ENCODE measurements around the gene EME2. TPM values are rescaled to one million over a fixed set of nuclear protein-coding genes. Genes with fewer than 3 reads are reported as not detected.

EME2 gene
- total and polyA plus RNA-seq, 2 of the 13 experiments (the other 11 are each of a cell fraction or from before 2014, with no cell fraction given) = 4.4 to 7.6 TPM

DNA sequence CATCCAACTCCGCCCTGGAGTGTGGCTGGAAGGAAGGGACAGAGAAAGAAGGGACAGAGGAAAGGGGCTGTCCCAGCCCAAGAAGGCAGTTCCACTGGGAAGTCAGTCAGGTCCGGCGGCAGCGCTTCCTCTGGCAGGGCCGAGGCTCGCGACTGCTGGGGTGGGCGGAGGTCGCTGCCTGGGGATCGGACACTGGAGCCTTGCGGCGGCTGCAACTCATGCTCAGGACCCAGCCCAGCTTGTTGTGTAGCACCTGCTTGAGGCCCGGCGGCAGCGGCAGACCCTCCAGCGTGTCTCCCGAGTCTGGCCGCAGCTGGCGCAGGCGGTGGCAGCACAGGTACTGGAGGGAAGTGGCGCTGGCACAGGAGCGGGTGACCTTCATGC lies 4.4 kb downstream of the EME2 start (continued):
- TF ChIP-seq, protein P1, sequence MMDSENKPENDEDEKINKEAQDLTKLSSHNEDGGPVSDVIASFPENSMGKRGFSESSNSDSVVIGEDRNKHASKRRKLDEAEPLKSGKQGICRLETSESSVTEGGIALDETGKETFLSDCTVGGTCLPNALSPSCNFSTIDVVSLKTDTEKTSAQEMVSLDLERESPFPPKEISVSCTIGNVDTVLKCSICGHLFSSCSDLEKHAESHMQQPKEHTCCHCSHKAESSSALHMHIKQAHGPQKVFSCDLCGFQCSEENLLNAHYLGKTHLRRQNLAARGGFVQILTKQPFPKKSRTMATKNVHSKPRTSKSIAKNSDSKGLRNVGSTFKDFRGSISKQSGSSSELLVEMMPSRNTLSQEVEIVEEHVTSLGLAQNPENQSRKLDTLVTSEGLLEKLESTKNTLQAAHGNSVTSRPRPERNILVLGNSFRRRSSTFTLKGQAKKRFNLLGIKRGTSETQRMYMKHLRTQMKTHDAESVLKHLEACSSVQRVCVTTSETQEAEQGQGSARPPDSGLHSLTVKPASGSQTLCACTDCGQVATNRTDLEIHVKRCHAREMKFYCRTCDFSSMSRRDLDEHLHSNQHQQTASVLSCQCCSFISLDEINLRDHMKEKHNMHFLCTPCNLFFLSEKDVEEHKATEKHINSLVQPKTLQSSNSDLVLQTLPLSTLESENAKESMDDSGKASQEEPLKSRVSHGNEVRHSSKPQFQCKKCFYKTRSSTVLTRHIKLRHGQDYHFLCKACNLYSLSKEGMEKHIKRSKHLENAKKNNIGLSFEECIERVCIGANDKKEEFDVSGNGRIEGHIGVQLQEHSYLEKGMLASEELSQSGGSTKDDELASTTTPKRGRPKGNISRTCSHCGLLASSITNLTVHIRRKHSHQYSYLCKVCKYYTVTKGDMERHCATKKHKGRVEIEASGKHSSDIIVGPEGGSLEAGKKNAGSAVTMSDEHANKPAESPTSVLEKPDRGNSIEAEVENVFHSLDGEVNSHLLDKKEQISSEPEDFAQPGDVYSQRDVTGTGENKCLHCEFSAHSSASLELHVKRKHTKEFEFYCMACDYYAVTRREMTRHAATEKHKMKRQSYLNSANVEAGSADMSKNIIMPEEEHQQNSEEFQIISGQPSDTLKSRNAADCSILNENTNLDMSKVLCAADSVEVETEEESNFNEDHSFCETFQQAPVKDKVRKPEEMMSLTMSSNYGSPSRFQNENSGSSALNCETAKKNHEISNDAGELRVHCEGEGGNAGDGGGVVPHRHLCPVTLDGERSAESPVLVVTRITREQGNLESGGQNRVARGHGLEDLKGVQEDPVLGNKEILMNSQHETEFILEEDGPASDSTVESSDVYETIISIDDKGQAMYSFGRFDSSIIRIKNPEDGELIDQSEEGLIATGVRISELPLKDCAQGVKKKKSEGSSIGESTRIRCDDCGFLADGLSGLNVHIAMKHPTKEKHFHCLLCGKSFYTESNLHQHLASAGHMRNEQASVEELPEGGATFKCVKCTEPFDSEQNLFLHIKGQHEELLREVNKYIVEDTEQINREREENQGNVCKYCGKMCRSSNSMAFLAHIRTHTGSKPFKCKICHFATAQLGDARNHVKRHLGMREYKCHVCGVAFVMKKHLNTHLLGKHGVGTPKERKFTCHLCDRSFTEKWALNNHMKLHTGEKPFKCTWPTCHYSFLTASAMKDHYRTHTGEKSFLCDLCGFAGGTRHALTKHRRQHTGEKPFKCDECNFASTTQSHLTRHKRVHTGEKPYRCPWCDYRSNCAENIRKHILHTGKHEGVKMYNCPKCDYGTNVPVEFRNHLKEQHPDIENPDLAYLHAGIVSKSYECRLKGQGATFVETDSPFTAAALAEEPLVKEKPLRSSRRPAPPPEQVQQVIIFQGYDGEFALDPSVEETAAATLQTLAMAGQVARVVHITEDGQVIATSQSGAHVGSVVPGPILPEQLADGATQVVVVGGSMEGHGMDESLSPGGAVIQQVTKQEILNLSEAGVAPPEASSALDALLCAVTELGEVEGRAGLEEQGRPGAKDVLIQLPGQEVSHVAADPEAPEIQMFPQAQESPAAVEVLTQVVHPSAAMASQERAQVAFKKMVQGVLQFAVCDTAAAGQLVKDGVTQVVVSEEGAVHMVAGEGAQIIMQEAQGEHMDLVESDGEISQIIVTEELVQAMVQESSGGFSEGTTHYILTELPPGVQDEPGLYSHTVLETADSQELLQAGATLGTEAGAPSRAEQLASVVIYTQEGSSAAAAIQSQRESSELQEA (CRISPR knock-in tag; IDR thresholded peaks at IDR 0.05; ENCODE audit: not compliant biosample characterization) = no peak
- TF ChIP-seq, protein P2, sequence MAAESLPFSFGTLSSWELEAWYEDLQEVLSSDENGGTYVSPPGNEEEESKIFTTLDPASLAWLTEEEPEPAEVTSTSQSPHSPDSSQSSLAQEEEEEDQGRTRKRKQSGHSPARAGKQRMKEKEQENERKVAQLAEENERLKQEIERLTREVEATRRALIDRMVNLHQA (CRISPR knock-in tag; IDR thresholded peaks at IDR 0.05) = no peak
- TF ChIP-seq MAFG (CRISPR knock-in tag; IDR thresholded peaks at IDR 0.05) (no peak), ZNF235 (CRISPR knock-in tag; IDR thresholded peaks at IDR 0.05; ENCODE audit: borderline replicate concordance) (no peak), PHF8 (CRISPR knock-in tag; IDR thresholded peaks at IDR 0.05) (no peak), HNRNPL (IDR thresholded peaks at IDR 0.05; ENCODE audit: low read depth, low read length) (0 out of 2 replicates have a peak, but pooled peaks have one; percentile 4), POLR2A (IDR thresholded peaks at IDR 0.05; ENCODE audit: insufficient read depth in 1 of 2, low read depth in 2 of 2, low read length in 2 of 2) (peak in 1 of 2 experiments; percentile 7; a peak in 1 of 4 replicates)
- TF ChIP-seq, protein P3, sequence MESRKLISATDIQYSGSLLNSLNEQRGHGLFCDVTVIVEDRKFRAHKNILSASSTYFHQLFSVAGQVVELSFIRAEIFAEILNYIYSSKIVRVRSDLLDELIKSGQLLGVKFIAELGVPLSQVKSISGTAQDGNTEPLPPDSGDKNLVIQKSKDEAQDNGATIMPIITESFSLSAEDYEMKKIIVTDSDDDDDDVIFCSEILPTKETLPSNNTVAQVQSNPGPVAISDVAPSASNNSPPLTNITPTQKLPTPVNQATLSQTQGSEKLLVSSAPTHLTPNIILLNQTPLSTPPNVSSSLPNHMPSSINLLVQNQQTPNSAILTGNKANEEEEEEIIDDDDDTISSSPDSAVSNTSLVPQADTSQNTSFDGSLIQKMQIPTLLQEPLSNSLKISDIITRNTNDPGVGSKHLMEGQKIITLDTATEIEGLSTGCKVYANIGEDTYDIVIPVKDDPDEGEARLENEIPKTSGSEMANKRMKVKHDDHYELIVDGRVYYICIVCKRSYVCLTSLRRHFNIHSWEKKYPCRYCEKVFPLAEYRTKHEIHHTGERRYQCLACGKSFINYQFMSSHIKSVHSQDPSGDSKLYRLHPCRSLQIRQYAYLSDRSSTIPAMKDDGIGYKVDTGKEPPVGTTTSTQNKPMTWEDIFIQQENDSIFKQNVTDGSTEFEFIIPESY (CRISPR knock-in tag; IDR thresholded peaks at IDR 0.05) = 0 out of 2 replicates have a peak, but pooled peaks have one; percentile 34

All from HepG2 (cell line).